Muscle of arm (tissue), 12 donors: ENCODE measurements around the gene KIAA2012. TPM values are rescaled to one million over a fixed set of nuclear protein-coding genes. Genes with fewer than 3 reads are reported as not detected.
A peak's percentile ranks its signal among the peaks of the same experiment; 100 is the strongest.

Source experiments
- DNase-seq: peaks from one replicate; pipeline ENCODE4 v3.0.0-alpha.2; 2013
- polyA plus RNA-seq, 12 donors: library from polyadenylated mRNA; unstranded; fragments of 120-200 nt; gene quantifications; one replicate each; pipeline ENCODE4 v1.2.1, GENCODE V29; 2013; ENCODE audit not compliant: insufficient read length in 12 of 12

The KIAA2012 gene
- polyA plus RNA-seq, 12 donors, result 0.13 to 0.81 (median 0.24) TPM; not detected in 2

DNA sequence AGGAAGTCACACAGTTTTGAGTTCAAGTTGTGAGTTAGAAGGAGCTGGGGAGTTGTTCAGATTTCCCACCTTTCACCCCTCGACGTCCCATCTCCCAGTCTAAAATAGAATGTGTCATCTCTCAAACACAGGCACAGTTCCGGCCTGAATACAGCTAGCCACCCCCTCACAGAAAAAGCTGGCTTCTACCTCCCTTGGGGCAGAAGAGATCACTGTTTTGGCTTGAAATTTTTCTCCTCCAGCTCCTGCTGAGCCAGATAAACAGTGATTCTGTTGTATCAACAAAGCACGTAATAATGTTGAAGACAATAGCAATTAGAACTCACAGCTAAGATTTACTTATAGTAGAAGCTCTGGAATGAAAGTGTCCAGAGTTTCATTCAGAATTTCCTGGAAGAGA is 74.7 kb downstream of the KIAA2012 start:
- peak; percentile 44 for DNase-seq

DNA sequence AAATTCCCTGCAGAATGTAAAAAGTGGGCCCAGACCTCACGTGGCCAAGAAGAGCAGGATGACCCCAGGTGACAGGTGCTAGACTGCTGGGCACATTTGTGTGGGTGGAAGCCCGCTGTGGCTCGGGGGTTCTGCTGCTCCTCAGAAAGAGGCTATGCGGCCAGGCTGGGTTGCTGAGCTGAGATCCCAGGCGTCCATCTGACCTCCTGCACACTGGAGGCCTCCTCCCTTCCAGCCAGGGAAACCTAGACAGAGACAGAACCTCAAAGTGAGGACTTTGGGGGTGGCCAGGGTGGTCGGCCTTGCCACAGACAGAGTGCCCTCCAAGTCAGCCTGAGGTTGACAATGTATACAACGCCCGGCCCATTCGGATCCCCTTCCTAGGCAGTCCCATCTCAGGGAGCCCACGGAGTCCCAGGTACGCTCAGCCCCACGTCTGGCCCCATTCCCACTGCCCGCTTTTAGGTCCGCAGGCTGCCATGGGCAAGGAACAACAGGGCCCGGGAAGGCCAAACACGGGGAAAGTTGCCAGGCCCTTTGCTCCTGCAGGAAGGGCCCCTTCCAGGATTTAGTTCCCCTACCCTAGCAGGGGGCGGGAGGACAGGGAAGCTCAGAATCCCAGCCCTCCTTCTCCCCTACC is 75.6 kb downstream of the KIAA2012 start:
- no peak for DNase-seq

DNA sequence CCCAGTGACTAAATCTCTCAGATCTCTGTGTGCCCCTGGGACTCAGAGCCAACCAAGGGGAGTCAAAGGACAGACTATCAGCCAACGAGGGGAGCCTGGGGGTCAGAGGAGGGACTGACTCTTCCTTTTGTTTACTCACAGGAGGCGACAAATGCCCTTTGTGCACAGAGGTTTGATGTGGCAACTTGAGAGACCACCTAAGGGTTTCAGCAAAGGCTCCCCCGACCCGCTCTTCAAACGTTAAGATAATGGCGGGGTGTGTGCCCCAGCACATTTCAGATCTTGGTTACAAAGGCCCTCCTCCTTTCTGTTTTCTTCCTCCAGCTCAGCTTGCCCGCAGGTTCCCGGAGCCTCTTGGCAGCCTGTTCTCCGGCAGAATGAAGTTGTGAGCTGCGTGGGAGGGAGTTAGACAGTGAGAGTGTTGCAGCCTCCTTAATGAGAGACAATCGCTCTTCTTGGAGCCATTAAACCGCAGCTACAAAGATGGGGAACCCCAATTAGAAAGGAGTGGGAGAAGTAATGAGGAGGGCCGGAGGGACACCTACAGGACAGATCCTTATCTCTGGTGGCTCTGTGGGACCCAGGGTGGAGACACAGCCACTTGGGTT is 76.2 kb downstream of the KIAA2012 start:
- peak; percentile 31 for DNase-seq

DNA sequence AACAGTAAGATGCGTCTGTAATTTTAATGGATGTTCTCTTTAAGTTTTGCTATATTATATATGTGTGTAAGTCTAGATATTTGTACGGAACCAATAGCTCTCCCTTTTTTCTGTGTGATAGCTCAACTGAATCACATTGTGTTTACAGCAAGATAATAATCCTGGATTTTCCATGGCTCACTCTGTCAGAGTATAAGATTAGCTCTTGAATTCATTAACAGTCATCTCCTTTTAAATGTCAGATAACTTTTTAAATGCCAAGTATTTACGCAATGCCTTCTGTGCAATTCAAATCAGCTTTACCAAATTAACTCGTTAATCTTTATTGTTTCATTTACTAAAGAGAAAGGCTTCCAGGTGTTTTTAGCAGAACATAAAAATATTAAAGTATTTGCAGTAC is 76.9 kb downstream of the KIAA2012 start:
- DNase-seq, result no peak

DNA sequence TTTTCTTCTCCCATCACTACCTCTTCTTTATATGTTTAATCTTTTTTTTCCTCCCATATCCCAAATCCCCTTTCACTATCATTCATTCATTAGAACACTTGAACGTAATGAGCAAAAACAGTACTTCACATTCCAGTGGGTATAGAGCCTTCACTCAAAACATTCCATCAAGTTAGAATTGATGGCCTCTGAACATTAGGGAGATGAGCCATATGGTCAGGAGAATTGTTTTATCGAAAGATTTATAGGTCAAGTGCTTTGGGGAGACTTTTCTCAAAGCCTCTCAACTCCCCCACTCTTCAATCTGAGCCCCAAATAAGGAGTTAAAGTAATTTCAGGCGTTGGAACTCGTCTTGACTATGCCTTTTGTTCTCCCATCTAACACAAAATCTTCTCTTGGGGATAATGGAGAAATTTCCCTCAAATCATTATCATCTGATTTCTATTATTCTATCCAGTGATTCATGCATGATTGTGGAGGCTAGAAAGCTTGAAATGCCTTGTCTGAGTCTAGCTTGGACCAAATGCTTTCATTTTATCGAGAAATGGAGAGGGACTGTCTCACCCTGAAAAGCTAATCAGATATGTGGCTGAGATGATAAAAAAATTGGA is 79.2 kb downstream of the KIAA2012 start:
- no peak for DNase-seq

DNA sequence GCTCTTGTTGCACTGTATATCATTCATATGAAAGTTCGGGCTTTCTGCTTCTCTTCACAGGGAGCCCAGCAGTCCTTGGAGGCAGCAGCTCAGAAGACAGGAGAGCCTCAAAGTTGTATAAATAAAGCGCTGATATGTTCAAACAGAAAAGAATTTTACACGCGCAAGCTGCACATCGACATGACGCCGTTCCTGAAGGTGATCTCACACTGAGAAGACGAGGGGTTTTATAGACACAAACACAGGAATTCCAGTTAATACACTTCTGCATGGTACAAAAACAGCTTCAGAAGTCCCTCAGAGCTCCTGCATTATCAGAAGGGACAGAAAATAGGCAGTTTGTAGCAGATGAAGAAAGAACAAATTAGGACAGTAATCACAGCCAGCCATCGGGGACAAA is 81.6 kb downstream of the KIAA2012 start:
- no peak for DNase-seq

GRCh38 chr2:202157211-202157990 is 84.3 kb downstream of the KIAA2012 start:
- no peak for DNase-seq

DNA sequence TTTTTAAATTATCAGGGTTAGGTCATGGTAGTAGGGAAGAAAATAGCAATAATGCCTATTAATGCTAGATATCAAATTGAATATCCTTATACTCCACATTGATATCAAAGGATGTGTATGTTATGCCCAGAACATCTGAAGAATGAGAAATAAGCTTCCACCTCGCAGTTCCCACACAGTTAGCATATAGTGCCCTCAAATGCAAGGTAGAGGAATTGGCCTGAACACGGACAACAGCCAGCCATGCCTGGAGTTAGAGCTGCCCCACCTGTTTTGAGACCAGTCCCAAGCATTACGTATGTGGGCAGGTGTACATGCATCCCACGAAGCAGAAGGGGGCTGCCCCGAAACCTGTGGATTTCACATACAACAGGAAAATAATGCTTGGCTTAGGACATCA is 85.7 kb downstream of the KIAA2012 start:
- DNase-seq, result no peak

GRCh38 chr2:202161151-202161835 is 88.2 kb downstream of the KIAA2012 start:
- no peak for DNase-seq

DNA sequence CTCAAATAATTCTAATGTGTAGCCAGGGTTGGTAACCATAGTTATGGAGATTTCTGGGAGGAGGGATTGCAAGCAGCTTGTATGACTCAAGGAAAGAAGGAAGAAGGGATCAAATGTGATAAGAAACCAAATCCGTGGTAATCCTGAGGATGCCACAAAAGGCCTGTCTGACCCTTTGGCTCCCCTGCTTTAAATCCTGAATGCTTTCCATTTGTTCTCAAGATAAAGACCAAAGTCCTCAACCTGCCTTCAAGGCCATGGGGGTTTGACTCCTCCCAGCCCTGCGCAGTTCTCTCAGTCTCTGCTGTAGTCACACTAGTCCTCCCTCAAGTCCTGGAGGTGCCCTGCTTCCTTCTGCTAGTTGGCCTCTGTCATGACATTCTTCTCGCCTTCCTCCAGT is 91.4 kb downstream of the KIAA2012 start:
- no peak for DNase-seq

- DNase-seq, result no peak
Observed at GRCh38 chr2:202165208-202165607, 92.2 kb downstream of the KIAA2012 start.

DNA sequence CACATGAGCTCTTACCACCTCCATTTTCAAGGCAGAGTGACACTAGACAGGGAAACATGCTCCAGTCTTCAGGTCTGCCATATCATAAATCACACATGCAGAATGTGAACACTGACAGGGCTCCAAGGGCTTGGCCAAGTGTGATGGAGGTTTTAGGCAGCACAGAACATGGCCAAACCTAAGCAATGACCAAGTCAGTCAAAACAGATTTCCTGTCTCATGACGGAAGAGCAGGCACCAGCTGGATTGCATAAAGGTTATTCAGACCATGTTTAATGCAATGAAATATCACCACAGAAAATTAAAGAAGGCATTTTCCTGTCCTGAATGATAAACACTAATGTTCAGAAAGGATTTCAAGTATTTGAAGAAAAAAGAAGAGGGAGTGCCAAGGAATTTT is 92.9 kb downstream of the KIAA2012 start:
- no peak for DNase-seq

GRCh38 chr2:202169131-202169530 is 96.1 kb downstream of the KIAA2012 start:
- no peak for DNase-seq

DNA sequence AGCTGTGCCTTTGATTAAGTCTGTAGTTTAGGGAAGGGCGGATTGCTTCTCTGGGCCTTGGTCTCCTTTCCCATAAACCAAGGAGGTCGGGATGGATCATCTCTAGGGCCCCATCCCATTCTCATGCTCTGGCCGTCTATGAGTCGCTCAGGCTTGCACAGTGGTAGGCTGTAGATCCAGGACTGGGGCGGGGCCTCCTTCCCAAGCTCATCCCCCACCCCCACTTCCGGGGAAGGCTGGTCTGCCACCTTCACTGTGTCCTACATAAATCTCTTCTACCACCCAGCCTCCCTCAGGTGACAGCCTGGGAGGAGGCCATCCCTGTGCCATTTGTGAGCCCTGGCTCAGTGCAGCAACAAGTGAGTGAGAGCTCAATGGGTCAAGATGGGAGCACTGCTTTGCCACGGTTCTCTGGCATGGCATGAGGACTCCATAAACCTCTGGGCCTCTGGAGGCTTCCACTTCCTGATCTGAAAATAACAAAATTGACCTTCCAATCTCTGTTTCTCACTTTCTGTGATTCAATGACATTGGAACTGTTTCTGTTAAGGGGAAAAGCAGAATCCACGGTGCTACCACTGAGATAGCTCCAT is 96.9 kb downstream of the KIAA2012 start:
- no peak for DNase-seq

- no peak for DNase-seq
Observed at GRCh38 chr2:202171241-202171825, 98.3 kb downstream of the KIAA2012 start.

GRCh38 chr2:202172439-202173211 is 99.6 kb downstream of the KIAA2012 start:
- DNase-seq, result no peak

DNA sequence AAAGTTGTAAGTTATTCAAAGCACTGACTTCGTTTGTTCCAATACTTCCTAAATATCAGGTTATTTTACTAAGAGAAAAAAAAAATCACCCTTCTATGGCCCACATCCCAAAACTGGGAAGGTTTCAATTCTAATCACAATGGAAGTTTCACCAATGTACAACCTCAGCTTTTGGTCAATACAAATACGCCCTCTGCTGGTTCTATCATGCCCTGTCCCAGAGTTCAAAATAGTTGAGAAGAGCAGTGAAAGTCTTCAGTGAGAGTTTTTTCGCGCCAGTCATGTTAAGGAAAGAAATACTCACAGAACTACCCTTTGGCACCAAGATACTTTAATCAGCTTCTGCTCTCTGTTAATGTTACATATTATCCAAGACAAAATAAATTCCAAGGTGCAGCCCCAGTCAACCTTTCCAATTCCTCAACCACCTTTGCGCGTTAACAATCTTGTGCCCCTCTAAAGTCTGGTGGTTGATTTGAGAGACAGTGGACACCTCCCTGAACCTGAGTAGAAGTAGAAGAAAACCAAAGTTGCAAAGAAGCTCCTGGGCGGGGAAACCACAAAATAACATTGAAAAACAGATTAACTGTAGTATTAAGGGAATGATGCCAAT is 105.4 kb downstream of the KIAA2012 start:
- peak; percentile 70 for DNase-seq

DNA sequence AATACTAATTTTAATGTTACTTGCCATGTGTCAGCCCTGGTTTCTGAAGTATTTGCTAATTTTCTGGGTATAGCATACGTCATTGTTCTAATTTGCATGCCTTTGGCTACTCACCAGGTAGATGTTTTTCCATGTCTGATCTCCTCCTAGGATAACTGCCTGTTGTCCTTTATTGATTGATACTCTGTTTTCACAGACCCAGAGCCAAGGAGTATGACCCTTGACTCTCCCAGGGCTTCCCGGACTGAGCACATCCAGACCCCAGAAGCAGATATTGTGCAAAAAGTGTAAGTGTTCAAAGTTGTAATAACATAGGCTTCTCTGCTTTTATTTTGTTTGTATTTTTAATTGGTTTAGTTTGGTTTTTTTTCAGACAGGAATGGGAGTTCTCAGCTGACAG is 111.5 kb downstream of the KIAA2012 start:
- no peak for DNase-seq

DNA sequence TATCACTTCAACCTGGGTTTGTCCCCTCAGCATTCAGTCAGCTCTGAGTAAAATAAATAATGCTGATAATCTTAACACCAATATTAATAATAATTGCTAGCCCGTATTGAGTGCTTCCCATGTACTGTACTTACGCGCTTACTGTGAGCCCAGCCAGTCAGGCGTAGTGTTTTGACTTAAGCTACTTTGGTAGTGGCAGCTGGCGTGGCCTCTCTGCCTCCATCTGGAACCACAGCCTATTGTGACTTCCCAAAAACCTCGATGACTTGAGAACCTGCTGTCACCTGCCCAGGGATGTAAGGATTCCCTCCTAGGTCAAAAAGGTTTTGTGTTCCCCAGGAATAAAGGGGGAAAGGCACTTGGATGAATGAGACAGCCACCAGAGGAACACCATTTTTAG is 112.1 kb downstream of the KIAA2012 start:
- no peak for DNase-seq

DNA sequence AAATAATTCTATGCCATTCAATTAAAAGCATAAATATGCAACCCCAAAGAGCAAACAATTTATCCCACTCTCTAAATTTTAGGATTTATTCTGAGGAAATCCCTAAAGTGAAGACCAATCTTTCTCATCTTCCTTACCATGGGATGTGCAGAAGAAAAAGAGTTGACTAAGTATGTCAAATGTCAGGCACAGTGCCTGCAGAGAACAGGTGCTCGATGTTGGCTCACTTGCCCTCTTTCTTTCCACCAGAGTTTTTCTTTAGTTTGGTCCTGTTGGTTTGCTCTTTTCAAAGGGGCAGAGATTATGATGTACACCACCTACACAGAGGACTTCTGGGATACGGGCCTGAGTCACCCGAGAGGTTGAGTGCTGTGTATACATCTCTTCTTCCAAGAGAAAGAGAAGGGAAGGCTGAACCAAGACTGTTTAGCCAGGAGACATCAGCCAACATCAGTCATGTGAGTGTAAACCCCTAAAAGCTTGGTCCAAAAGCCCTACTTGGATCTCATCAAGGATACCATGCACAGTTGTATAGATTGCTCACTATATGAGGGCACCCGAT is 113.7 kb downstream of the KIAA2012 start:
- DNase-seq, result no peak
